ENCODE data around the gene TMEM107.

The TMEM107 gene

GRCh38 chr17:8161289-8162232, 14.6 kb downstream of the TMEM107 start:
- peak; percentile 41 for DNase-seq

GRCh38 chr17:8160741-8161221, 15.4 kb downstream of the TMEM107 start:
- no peak for DNase-seq

- DNase-seq, result no peak
Measured at GRCh38 chr17:8160224-8160577, 16.0 kb downstream of the TMEM107 start.

- no peak for DNase-seq
Measured at GRCh38 chr17:8159459-8160223, 16.5 kb downstream of the TMEM107 start.

GRCh38 chr17:8159032-8159400, 17.2 kb downstream of the TMEM107 start:
- DNase-seq, result no peak

- DNase-seq, result peak; percentile 85
Measured at GRCh38 chr17:8158267-8159031, 17.7 kb downstream of the TMEM107 start.

GRCh38 chr17:8156246-8156992, 19.8 kb downstream of the TMEM107 start:
- peak; percentile 99 for DNase-seq

GRCh38 chr17:8155996-8156245, 20.3 kb downstream of the TMEM107 start:
- DNase-seq, result no peak

GRCh38 chr17:8155231-8155995, 20.8 kb downstream of the TMEM107 start:
- DNase-seq, result peak; percentile 34

- no peak for DNase-seq
Measured at GRCh38 chr17:8154608-8155155, 21.5 kb downstream of the TMEM107 start.

GRCh38 chr17:8153957-8154607, 22.1 kb downstream of the TMEM107 start:
- DNase-seq, result peak; percentile 92

GRCh38 chr17:8153525-8153956, 22.6 kb downstream of the TMEM107 start:
- peak; percentile 45 for DNase-seq

- peak; percentile 23 for DNase-seq
Measured at GRCh38 chr17:8153031-8153451, 23.1 kb downstream of the TMEM107 start.

- DNase-seq, result peak; percentile 86
Measured at GRCh38 chr17:8152112-8152775, 23.9 kb downstream of the TMEM107 start, which contains the start of gene PER1. TSS of gene PER1 (minus strand) at chr17:8152404. CDS start at chr17:8150706, 1,698 bp downstream.

GRCh38 chr17:8151641-8152111, 24.5 kb downstream of the TMEM107 start:
- DNase-seq, result peak; percentile 63

GRCh38 chr17:8151120-8151640, 25.0 kb downstream of the TMEM107 start:
- DNase-seq, result peak; percentile 90

- no peak for DNase-seq
Measured at GRCh38 chr17:8150194-8151119, 25.7 kb downstream of the TMEM107 start.

- no peak for DNase-seq
Measured at GRCh38 chr17:8149419-8150193, 26.6 kb downstream of the TMEM107 start.
